ENCODE data around the gene FREM2. TPM values are rescaled to one million over a fixed set of nuclear protein-coding genes. Genes with fewer than 3 reads are reported as not detected.

Gene FREM2
- total RNA-seq, 4 donors from 2014 or later: under 0.01 to 34.3 (median 2.5) TPM

- DNase-seq: no peak
- no peak for TF ChIP-seq POLR2A (IDR thresholded peaks at IDR 0.05)
- TF ChIP-seq CTCF (IDR thresholded peaks at IDR 0.05): no peak
- Histone ChIP-seq H3K4me3 (no peak overlapping the region), H3K4me1 (no peaks in the 10 kb centered on the region), H3K27ac (no peak overlapping the region), H3K36me3 (no peaks in the 10 kb centered on the region), H3K27me3 (no peaks in the 10 kb centered on the region), H3K9me3 (no peaks in the 10 kb centered on the region)
- intact Hi-C loops (cut with DNase I; ENCODE audit: low total_unique reads): no loop called here
Measured at GRCh38 chr13:38880397-38880796, 193.5 kb downstream of the FREM2 start.

GRCh38 chr13:38883783-38884182 is 196.9 kb downstream of the FREM2 start:
- H3K36me3 ChIP-seq: no peaks in the 10 kb centered on the region
- H3K9me3 ChIP-seq: no peaks in the 10 kb centered on the region
- no peak overlapping the region for H3K27ac ChIP-seq
- TF ChIP-seq POLR2A (IDR thresholded peaks at IDR 0.05): no peak
- TF ChIP-seq CTCF (IDR thresholded peaks at IDR 0.05): no peak
- no peaks in the 10 kb centered on the region for H3K27me3 ChIP-seq
- no peaks in the 10 kb centered on the region for H3K4me1 ChIP-seq
- intact Hi-C loops (cut with DNase I; ENCODE audit: low total_unique reads): no loop called here
- DNase-seq: no peak
- no peak overlapping the region for H3K4me3 ChIP-seq

GRCh38 chr13:38888309-38888708 is 201.4 kb downstream of the FREM2 start:
- no peaks in the 10 kb centered on the region for H3K36me3 ChIP-seq
- no peak for DNase-seq
- no peaks in the 10 kb centered on the region for H3K9me3 ChIP-seq
- intact Hi-C loops (cut with DNase I; ENCODE audit: low total_unique reads): no loop called here
- no peaks in the 10 kb centered on the region for H3K4me1 ChIP-seq
- TF ChIP-seq POLR2A (IDR thresholded peaks at IDR 0.05) (no peak), CTCF (IDR thresholded peaks at IDR 0.05) (no peak)
- H3K27me3 ChIP-seq: no peaks in the 10 kb centered on the region
- H3K4me3 ChIP-seq: no peak overlapping the region
- no peak overlapping the region for H3K27ac ChIP-seq

- intact Hi-C loops (cut with DNase I; ENCODE audit: low total_unique reads): no loop called here
- no peak overlapping the region for H3K4me3 ChIP-seq
- H3K36me3 ChIP-seq: no peaks in the 10 kb centered on the region
- no peaks in the 10 kb centered on the region for H3K9me3 ChIP-seq
- no peak overlapping the region for H3K27ac ChIP-seq
- DNase-seq: no peak
- TF ChIP-seq POLR2A (IDR thresholded peaks at IDR 0.05) (no peak), CTCF (IDR thresholded peaks at IDR 0.05) (no peak)
- no peaks in the 10 kb centered on the region for H3K4me1 ChIP-seq
- no peaks in the 10 kb centered on the region for H3K27me3 ChIP-seq
Measured at GRCh38 chr13:38895075-38895474, 208.2 kb downstream of the FREM2 start.

GRCh38 chr13:38897521-38897920 is 210.6 kb downstream of the FREM2 start:
- Histone ChIP-seq H3K9me3 (no peaks in the 10 kb centered on the region), H3K36me3 (no peaks in the 10 kb centered on the region), H3K27ac (no peak overlapping the region), H3K4me3 (no peak overlapping the region), H3K4me1 (no peaks in the 10 kb centered on the region), H3K27me3 (no peaks in the 10 kb centered on the region)
- no peak for TF ChIP-seq CTCF (IDR thresholded peaks at IDR 0.05)
- no peak for TF ChIP-seq POLR2A (IDR thresholded peaks at IDR 0.05)
- intact Hi-C loops (cut with DNase I; ENCODE audit: low total_unique reads): no loop called here
- DNase-seq: no peak
